ENCODE results near the gene GCGR.

GCGR gene

GRCh38 chr17:81806461-81807209 is 2.7 kb downstream of the GCGR start:
- Histone ChIP-seq H3K27ac (ENCODE audit: low read length) (no peak overlapping the region), H3K4me1 (ENCODE audit: insufficient read depth, low read length) (no peaks in the 10 kb centered on the region), H3K36me3 (ENCODE audit: insufficient read depth, low read depth, low read length) (no peaks in the 10 kb centered on the region), H3K9me3 (ENCODE audit: insufficient read depth, low read depth, low read length) (no peaks in the 10 kb centered on the region), H3K9ac (ENCODE audit: low read depth, low read length) (no peak overlapping the region), H3K27me3 (ENCODE audit: insufficient read depth, low read length) (peaks cover 74% of the 10 kb centered on the region), H3K4me3 (ENCODE audit: low read length) (no peak overlapping the region)

GRCh38 chr17:81807210-81807719 is 3.3 kb downstream of the GCGR start:
- no peaks in the 10 kb centered on the region for H3K9me3 ChIP-seq (ENCODE audit: insufficient read depth, low read depth, low read length)
- H3K27ac ChIP-seq (ENCODE audit: low read length): no peak overlapping the region
- H3K36me3 ChIP-seq (ENCODE audit: insufficient read depth, low read depth, low read length): no peaks in the 10 kb centered on the region
- peaks cover 68% of the 10 kb centered on the region for H3K27me3 ChIP-seq (ENCODE audit: insufficient read depth, low read length)
- no peak overlapping the region for H3K9ac ChIP-seq (ENCODE audit: low read depth, low read length)
- H3K4me1 ChIP-seq (ENCODE audit: insufficient read depth, low read length): no peaks in the 10 kb centered on the region
- H3K4me3 ChIP-seq (ENCODE audit: low read length): no peak overlapping the region

- Histone ChIP-seq H3K9me3 (ENCODE audit: insufficient read depth, low read depth, low read length) (no peaks in the 10 kb centered on the region), H3K27me3 (ENCODE audit: insufficient read depth, low read length) (peaks cover 62% of the 10 kb centered on the region), H3K9ac (ENCODE audit: low read depth, low read length) (no peak overlapping the region), H3K36me3 (ENCODE audit: insufficient read depth, low read depth, low read length) (no peaks in the 10 kb centered on the region), H3K4me1 (ENCODE audit: insufficient read depth, low read length) (no peaks in the 10 kb centered on the region), H3K27ac (ENCODE audit: low read length) (no peak overlapping the region), H3K4me3 (ENCODE audit: low read length) (no peak overlapping the region)
Observed at GRCh38 chr17:81807839-81808238, 3.9 kb downstream of the GCGR start.

GRCh38 chr17:81808778-81809555 is 5.0 kb downstream of the GCGR start:
- Histone ChIP-seq H3K27ac (ENCODE audit: low read length) (no peak overlapping the region), H3K9ac (ENCODE audit: low read depth, low read length) (no peak overlapping the region), H3K36me3 (ENCODE audit: insufficient read depth, low read depth, low read length) (no peaks in the 10 kb centered on the region), H3K4me1 (ENCODE audit: insufficient read depth, low read length) (no peaks in the 10 kb centered on the region), H3K4me3 (ENCODE audit: low read length) (no peak overlapping the region), H3K27me3 (ENCODE audit: insufficient read depth, low read length) (peaks cover 51% of the 10 kb centered on the region), H3K9me3 (ENCODE audit: insufficient read depth, low read depth, low read length) (no peaks in the 10 kb centered on the region)

- H3K9me3 ChIP-seq (ENCODE audit: insufficient read depth, low read depth, low read length): no peaks in the 10 kb centered on the region
- peaks cover 45% of the 10 kb centered on the region for H3K27me3 ChIP-seq (ENCODE audit: insufficient read depth, low read length)
- no peak overlapping the region for H3K4me3 ChIP-seq (ENCODE audit: low read length)
- no peaks in the 10 kb centered on the region for H3K4me1 ChIP-seq (ENCODE audit: insufficient read depth, low read length)
- H3K27ac ChIP-seq (ENCODE audit: low read length): no peak overlapping the region
- H3K9ac ChIP-seq (ENCODE audit: low read depth, low read length): no peak overlapping the region
- H3K36me3 ChIP-seq (ENCODE audit: insufficient read depth, low read depth, low read length): no peaks in the 10 kb centered on the region
Observed at GRCh38 chr17:81809556-81809998, 5.6 kb downstream of the GCGR start.

- Histone ChIP-seq H3K9me3 (ENCODE audit: insufficient read depth, low read depth, low read length) (no peaks in the 10 kb centered on the region), H3K36me3 (ENCODE audit: insufficient read depth, low read depth, low read length) (no peaks in the 10 kb centered on the region), H3K9ac (ENCODE audit: low read depth, low read length) (no peak overlapping the region), H3K4me1 (ENCODE audit: insufficient read depth, low read length) (no peaks in the 10 kb centered on the region), H3K27ac (ENCODE audit: low read length) (no peak overlapping the region), H3K27me3 (ENCODE audit: insufficient read depth, low read length) (peaks cover 36% of the 10 kb centered on the region), H3K4me3 (ENCODE audit: low read length) (no peak overlapping the region)
Observed at GRCh38 chr17:81810476-81810875, 6.5 kb downstream of the GCGR start.

- H3K27me3 ChIP-seq (ENCODE audit: insufficient read depth, low read length): peaks cover 29% of the 10 kb centered on the region
- no peak overlapping the region for H3K9ac ChIP-seq (ENCODE audit: low read depth, low read length)
- no peaks in the 10 kb centered on the region for H3K9me3 ChIP-seq (ENCODE audit: insufficient read depth, low read depth, low read length)
- no peaks in the 10 kb centered on the region for H3K36me3 ChIP-seq (ENCODE audit: insufficient read depth, low read depth, low read length)
- H3K4me1 ChIP-seq (ENCODE audit: insufficient read depth, low read length): no peaks in the 10 kb centered on the region
- no peak overlapping the region for H3K27ac ChIP-seq (ENCODE audit: low read length)
- no peak overlapping the region for H3K4me3 ChIP-seq (ENCODE audit: low read length)
Observed at GRCh38 chr17:81810892-81811704, 7.1 kb downstream of the GCGR start.

GRCh38 chr17:81811705-81812570 is 8.0 kb downstream of the GCGR start:
- Histone ChIP-seq H3K4me1 (ENCODE audit: insufficient read depth, low read length) (no peaks in the 10 kb centered on the region), H3K9me3 (ENCODE audit: insufficient read depth, low read depth, low read length) (no peaks in the 10 kb centered on the region), H3K27me3 (ENCODE audit: insufficient read depth, low read length) (peaks cover 21% of the 10 kb centered on the region), H3K4me3 (ENCODE audit: low read length) (no peak overlapping the region), H3K27ac (ENCODE audit: low read length) (no peak overlapping the region), H3K36me3 (ENCODE audit: insufficient read depth, low read depth, low read length) (no peaks in the 10 kb centered on the region), H3K9ac (ENCODE audit: low read depth, low read length) (no peak overlapping the region)

GRCh38 chr17:81812571-81813370 is 8.8 kb downstream of the GCGR start:
- Histone ChIP-seq H3K9ac (ENCODE audit: low read depth, low read length) (no peak overlapping the region), H3K27ac (ENCODE audit: low read length) (no peak overlapping the region), H3K4me3 (ENCODE audit: low read length) (no peak overlapping the region), H3K9me3 (ENCODE audit: insufficient read depth, low read depth, low read length) (no peaks in the 10 kb centered on the region), H3K4me1 (ENCODE audit: insufficient read depth, low read length) (no peaks in the 10 kb centered on the region), H3K36me3 (ENCODE audit: insufficient read depth, low read depth, low read length) (no peaks in the 10 kb centered on the region), H3K27me3 (ENCODE audit: insufficient read depth, low read length) (peaks cover 13% of the 10 kb centered on the region)

GRCh38 chr17:81813371-81813684 is 9.4 kb downstream of the GCGR start:
- H3K27ac ChIP-seq (ENCODE audit: low read length): no peak overlapping the region
- no peak overlapping the region for H3K9ac ChIP-seq (ENCODE audit: low read depth, low read length)
- H3K27me3 ChIP-seq (ENCODE audit: insufficient read depth, low read length): peaks cover 7% of the 10 kb centered on the region; the same call in 1 of the 2 replicates
- H3K9me3 ChIP-seq (ENCODE audit: insufficient read depth, low read depth, low read length): no peaks in the 10 kb centered on the region
- H3K36me3 ChIP-seq (ENCODE audit: insufficient read depth, low read depth, low read length): no peaks in the 10 kb centered on the region
- H3K4me3 ChIP-seq (ENCODE audit: low read length): no peak overlapping the region
- no peaks in the 10 kb centered on the region for H3K4me1 ChIP-seq (ENCODE audit: insufficient read depth, low read length)
